Neural progenitor cell (in vitro differentiated cells): ENCODE measurements around the gene PPP1R2. TPM values are rescaled to one million over a fixed set of nuclear protein-coding genes. Genes with fewer than 3 reads are reported as not detected.

Experiments used
- DNase-seq: peaks from one replicate; pipeline ENCODE4 v3.0.0-alpha.2; 2016; ENCODE audit warnings: low spot score
- H2AFZ ChIP-seq: fragments of 200-600 bp; sonication (generic); replicated peaks from 2 replicates; pipeline ENCODE4 v1.6.1; 2016; ENCODE audit warnings: antibody characterized with exemption
- H3F3A ChIP-seq: fragments of 200-600 bp; sonication (generic); 2 replicates; pipeline ENCODE4 v1.6.1; 2016; ENCODE audit warnings: antibody characterized with exemption, low read depth
- H3K27ac ChIP-seq: fragments of 200-600 bp; sonication (generic); 2 replicates; pipeline ENCODE4 v1.5.1; 2016; ENCODE audit warnings: mild to moderate bottlenecking
- H3K27me3 ChIP-seq: fragments of 200-600 bp; sonication (generic); 2 replicates; pipeline ENCODE4 v1.6.1; 2016; ENCODE audit warnings: mild to moderate bottlenecking, moderate library complexity
- H3K36me3 ChIP-seq: fragments of 200-600 bp; sonication (generic); 2 replicates; pipeline ENCODE4 v1.5.1; 2016
- H3K4me1 ChIP-seq: fragments of 200-600 bp; sonication (generic); 2 replicates; pipeline ENCODE4 v1.6.1; 2016; ENCODE audit warnings: mixed run types
- H3K4me2 ChIP-seq: fragments of 200-600 bp; sonication (generic); 2 replicates; pipeline ENCODE4 v1.6.1; 2016
- H3K4me3 ChIP-seq: fragments of 200-600 bp; sonication (generic); 2 replicates; pipeline ENCODE4 v1.5.1; 2016
- H3K79me2 ChIP-seq: fragments of 200-600 bp; sonication (generic); 2 replicates; pipeline ENCODE4 v1.6.1; 2016; ENCODE audit warnings: low read depth
- H3K9ac ChIP-seq: fragments of 200-600 bp; sonication (generic); 2 replicates; pipeline ENCODE4 v1.6.1; 2016
- H3K9me3 ChIP-seq: fragments of 200-600 bp; sonication (generic); 2 replicates; pipeline ENCODE4 v1.5.1; 2016; ENCODE audit warnings: low read depth
- H4K20me1 ChIP-seq: fragments of 200-600 bp; sonication (generic); 2 replicates; pipeline ENCODE4 v1.6.1; 2016; ENCODE audit warnings: low read depth
- H3K27ac Mint-ChIP-seq: 3 replicates; pipeline ENCODE4 v1.8.0; 2021; ENCODE audit warnings: mixed read lengths
- H3K27me3 Mint-ChIP-seq: 2 replicates; pipeline ENCODE4 v1.8.0; 2022; ENCODE audit warnings: low read depth, mild to moderate bottlenecking, inconsistent platforms, moderate library complexity, mixed read lengths; ENCODE audit not compliant: insufficient read depth
- H3K36me3 Mint-ChIP-seq: 3 replicates; pipeline ENCODE4 v1.8.0; 2021; ENCODE audit warnings: mixed read lengths
- H3K4me1 Mint-ChIP-seq: 3 replicates; pipeline ENCODE4 v1.8.0; 2021; ENCODE audit warnings: mixed read lengths
- H3K4me3 Mint-ChIP-seq: 3 replicates; pipeline ENCODE4 v1.8.0; 2021; ENCODE audit warnings: mild to moderate bottlenecking, moderate library complexity, mixed read lengths
- H3K9me3 Mint-ChIP-seq: 3 replicates; pipeline ENCODE4 v1.8.0; 2020; ENCODE audit warnings: mixed read lengths
- EZH2 ChIP-seq: fragments of 200-600 bp; sonication (generic); IDR thresholded peaks from 2 replicates; pipeline ENCODE4 v1.6.1; 2017; ENCODE audit warnings: antibody characterized with exemption, mild to moderate bottlenecking, moderate library complexity
- EZH2phosphoT487 ChIP-seq: fragments of 200-600 bp; sonication (generic); IDR thresholded peaks from 2 replicates; pipeline ENCODE4 v1.6.1; 2017; ENCODE audit warnings: antibody characterized with exemption
- total RNA-seq: library from RNA; depleted of rRNA; stranded (reverse); fragments of >200 nt; gene quantifications from 2 replicates; pipeline ENCODE4 v1.2.3, GENCODE V29; 2015; ENCODE audit warnings: low replicate concordance
- TF ChIP-seq, protein P1 (sequence below): fragments of 200-600 bp; sonication (generic); IDR thresholded peaks from 2 replicates; pipeline ENCODE4 v1.5.1; 2017; ENCODE audit warnings: antibody characterized with exemption, mild to moderate bottlenecking

Gene PPP1R2
- total RNA-seq, 1 donor from 2014 or later = 59.2 TPM

DNA sequence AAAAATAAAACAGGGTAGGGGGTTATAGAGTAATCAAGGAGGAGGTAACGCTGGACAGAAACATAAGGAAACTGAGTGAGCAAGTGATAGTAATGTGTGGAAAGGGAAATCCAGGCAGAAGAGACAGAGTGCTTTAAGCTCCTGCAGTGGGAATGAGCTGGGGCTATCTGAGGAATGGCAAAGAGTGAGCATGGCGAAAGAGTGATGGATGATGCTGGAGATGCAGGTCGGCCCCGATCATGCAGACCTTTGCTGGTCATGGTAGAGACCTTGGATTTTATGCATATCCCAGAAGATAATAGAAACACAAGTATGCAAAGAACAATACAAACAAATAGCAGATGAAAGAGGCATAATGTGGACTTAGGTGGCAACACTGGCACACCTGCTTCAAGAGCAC, 74.3 kb downstream of the PPP1R2 start:
- Mint-ChIP-seq H3K27ac (no peak overlapping the region), H3K4me1 (no peaks in the 10 kb centered on the region), H3K36me3 (no peaks in the 10 kb centered on the region), H3K27me3 (peaks cover 10% of the 10 kb centered on the region), H3K9me3 (no peaks in the 10 kb centered on the region), H3K4me3 (no peak overlapping the region)
- Histone ChIP-seq H3K79me2 (no peaks in the 10 kb centered on the region), H3K36me3 (no peaks in the 10 kb centered on the region), H3K4me3 (no peak overlapping the region), H4K20me1 (no peaks in the 10 kb centered on the region), H3K9ac (no peak overlapping the region), H2AFZ (no peak overlapping the region), H3K4me1 (no peaks in the 10 kb centered on the region), H3K27ac (no peak overlapping the region), H3K27me3 (no peaks in the 10 kb centered on the region), H3K4me2 (no peak overlapping the region), H3K9me3 (no peaks in the 10 kb centered on the region), H3F3A (no peaks in the 10 kb centered on the region)
- TF ChIP-seq EZH2phosphoT487 (no peak), EZH2 (no peak)
- TF ChIP-seq, protein P1, sequence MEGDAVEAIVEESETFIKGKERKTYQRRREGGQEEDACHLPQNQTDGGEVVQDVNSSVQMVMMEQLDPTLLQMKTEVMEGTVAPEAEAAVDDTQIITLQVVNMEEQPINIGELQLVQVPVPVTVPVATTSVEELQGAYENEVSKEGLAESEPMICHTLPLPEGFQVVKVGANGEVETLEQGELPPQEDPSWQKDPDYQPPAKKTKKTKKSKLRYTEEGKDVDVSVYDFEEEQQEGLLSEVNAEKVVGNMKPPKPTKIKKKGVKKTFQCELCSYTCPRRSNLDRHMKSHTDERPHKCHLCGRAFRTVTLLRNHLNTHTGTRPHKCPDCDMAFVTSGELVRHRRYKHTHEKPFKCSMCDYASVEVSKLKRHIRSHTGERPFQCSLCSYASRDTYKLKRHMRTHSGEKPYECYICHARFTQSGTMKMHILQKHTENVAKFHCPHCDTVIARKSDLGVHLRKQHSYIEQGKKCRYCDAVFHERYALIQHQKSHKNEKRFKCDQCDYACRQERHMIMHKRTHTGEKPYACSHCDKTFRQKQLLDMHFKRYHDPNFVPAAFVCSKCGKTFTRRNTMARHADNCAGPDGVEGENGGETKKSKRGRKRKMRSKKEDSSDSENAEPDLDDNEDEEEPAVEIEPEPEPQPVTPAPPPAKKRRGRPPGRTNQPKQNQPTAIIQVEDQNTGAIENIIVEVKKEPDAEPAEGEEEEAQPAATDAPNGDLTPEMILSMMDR = no peak
- no peak for DNase-seq

DNA sequence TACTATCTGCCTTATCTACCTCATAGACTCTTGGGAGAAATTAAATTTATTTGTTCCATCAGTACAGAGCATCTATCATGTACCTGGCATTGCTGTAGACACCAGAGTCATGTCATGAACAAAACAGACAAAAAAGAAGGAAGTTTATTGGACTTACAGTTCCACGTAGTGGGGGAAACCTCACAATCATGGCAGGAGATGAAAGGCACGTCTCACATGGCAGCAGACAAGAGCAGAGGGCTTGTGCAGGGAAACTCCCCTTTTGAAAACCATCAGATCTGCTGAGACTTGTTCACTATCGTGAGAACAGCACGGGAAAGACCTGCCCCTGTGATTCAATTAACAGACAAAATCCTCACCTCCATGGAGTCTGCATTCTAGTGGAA, 74.7 kb downstream of the PPP1R2 start:
- Mint-ChIP-seq H3K27ac (no peak overlapping the region), H3K27me3 (peaks cover 10% of the 10 kb centered on the region), H3K36me3 (no peaks in the 10 kb centered on the region), H3K4me1 (no peaks in the 10 kb centered on the region), H3K9me3 (no peaks in the 10 kb centered on the region), H3K4me3 (no peak overlapping the region)
- Histone ChIP-seq H3F3A (no peaks in the 10 kb centered on the region), H3K27me3 (no peaks in the 10 kb centered on the region), H3K27ac (no peak overlapping the region), H3K9ac (no peak overlapping the region), H3K4me3 (no peak overlapping the region), H3K4me2 (no peak overlapping the region), H3K36me3 (no peaks in the 10 kb centered on the region), H3K4me1 (no peaks in the 10 kb centered on the region), H4K20me1 (no peaks in the 10 kb centered on the region), H2AFZ (no peak overlapping the region), H3K9me3 (no peaks in the 10 kb centered on the region), H3K79me2 (no peaks in the 10 kb centered on the region)
- TF ChIP-seq EZH2 (no peak), EZH2phosphoT487 (no peak)
- TF ChIP-seq, protein P1 = no peak
- no peak for DNase-seq

DNA sequence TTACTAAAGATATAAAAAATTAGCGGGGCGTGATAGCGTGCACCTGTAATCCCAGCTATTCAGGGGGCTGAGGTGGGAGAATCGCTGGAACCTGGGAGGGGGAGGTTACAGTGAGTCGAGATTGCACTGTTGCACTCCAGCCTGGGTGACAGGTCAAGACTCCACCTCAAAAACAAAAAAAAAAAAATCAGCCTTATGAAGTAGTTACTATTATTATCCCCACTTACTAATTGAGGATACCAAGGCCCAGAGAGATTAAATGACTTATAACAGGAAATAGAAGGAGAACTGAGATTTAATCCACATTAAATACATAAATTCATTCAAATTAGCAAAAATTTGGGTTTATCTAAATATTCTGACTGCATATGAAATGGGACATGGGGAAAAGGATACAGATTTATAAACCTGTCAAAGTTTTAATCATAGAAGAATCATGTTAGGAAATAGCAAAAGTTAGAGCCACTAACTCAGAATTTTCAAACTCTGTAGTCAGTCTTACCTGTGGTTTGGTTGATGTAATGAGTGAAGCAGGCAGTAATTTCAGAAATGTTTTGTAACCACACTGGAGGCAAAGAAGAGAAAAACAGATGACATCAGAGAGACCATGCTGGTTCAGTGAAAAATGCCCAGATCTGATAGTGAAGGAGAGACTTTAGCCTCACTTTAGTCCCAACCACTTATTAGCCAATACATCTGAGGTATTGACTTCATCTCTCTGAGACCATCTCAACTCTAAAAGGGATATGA, 75.3 kb downstream of the PPP1R2 start:
- no peak overlapping the region for H3K4me3 ChIP-seq
- DNase-seq = no peak
- no peak overlapping the region for H2AFZ ChIP-seq
- H3K4me1 ChIP-seq = no peaks in the 10 kb centered on the region
- no peaks in the 10 kb centered on the region for H3K36me3 ChIP-seq
- H4K20me1 ChIP-seq = no peaks in the 10 kb centered on the region
- no peaks in the 10 kb centered on the region for H3F3A ChIP-seq
- H3K27me3 Mint-ChIP-seq = peaks cover 10% of the 10 kb centered on the region
- no peaks in the 10 kb centered on the region for H3K36me3 Mint-ChIP-seq
- no peak overlapping the region for H3K27ac ChIP-seq
- no peaks in the 10 kb centered on the region for H3K4me1 Mint-ChIP-seq
- H3K9me3 Mint-ChIP-seq = no peaks in the 10 kb centered on the region
- H3K79me2 ChIP-seq = no peaks in the 10 kb centered on the region
- no peak overlapping the region for H3K9ac ChIP-seq
- H3K4me2 ChIP-seq = no peak overlapping the region
- no peak for TF ChIP-seq EZH2phosphoT487
- TF ChIP-seq, protein P1 = no peak
- TF ChIP-seq EZH2 = no peak
- no peaks in the 10 kb centered on the region for H3K9me3 ChIP-seq
- H3K27me3 ChIP-seq = no peaks in the 10 kb centered on the region
- H3K4me3 Mint-ChIP-seq = no peak overlapping the region
- no peak overlapping the region for H3K27ac Mint-ChIP-seq
